Gastroesophageal sphincter (tissue), 4 donors: Measurements from ENCODE around the gene GDPD5. TPM values are rescaled to one million over a fixed set of nuclear protein-coding genes. Genes with fewer than 3 reads are reported as not detected.

Experiments used
- ATAC-seq: fragments of 150-250 bp; one replicate; pipeline ENCODE4 v1.9.1; 2016; ENCODE audit warnings: mild to moderate bottlenecking, moderate library complexity
- H3K27ac ChIP-seq, 4 donors: fragments of 200-600 bp; sonication (generic) in 3 of 4; 1 replicate in 3 of 4; 2 replicates in 1 of 4; pipeline ENCODE4 v1.5.1; 2016 to 2019
- H3K27me3 ChIP-seq: fragments of 200-600 bp; sonication (generic); one replicate; pipeline ENCODE4 v1.5.1; 2019
- H3K36me3 ChIP-seq, 2 donors: fragments of 200-600 bp; sonication (generic); one replicate each; pipeline ENCODE4 v1.5.1; 2019; ENCODE audit warnings: control low read depth in 1 of 2
- H3K4me1 ChIP-seq, 3 donors: fragments of 200-600 bp; sonication (generic); 1 replicate in 2 of 3; 2 replicates in 1 of 3; pipeline ENCODE4 v1.5.1; 2016 to 2019; ENCODE audit warnings: control low read depth in 2 of 3
- H3K4me3 ChIP-seq, 2 donors: fragments of 200-600 bp; sonication (generic); one replicate each; pipeline ENCODE4 v1.5.1; 2019; ENCODE audit warnings: mild to moderate bottlenecking in 1 of 2, moderate library complexity in 1 of 2
- H3K9me3 ChIP-seq, 3 donors: fragments of 200-600 bp; sonication (generic); one replicate each; pipeline ENCODE4 v1.5.1; 2017 to 2019; ENCODE audit warnings: control low read depth in 2 of 3
- CTCF ChIP-seq, 4 experiments: fragments of 200-600 bp in 2 of 4; fragments of 450-650 bp in 2 of 4; sonication (generic) in 1 of 4; IDR thresholded peaks; one replicate each; pipeline ENCODE4 v1.5.1; 2017 to 2019; ENCODE audit warnings: antibody characterized with exemption in 4 of 4, mild to moderate bottlenecking in 2 of 4, moderate library complexity in 2 of 4
- EP300 ChIP-seq: sonication (generic); formaldehyde crosslinking; IDR thresholded peaks from one replicate; pipeline ENCODE4 v1.6.1; 2017; ENCODE audit warnings: antibody characterized with exemption, mild to moderate bottlenecking
- POLR2A ChIP-seq, 2 donors: fragments of 450-650 bp; IDR thresholded peaks; one replicate each; pipeline ENCODE4 v1.6.1; 2017; ENCODE audit warnings: antibody characterized with exemption in 2 of 2, mild to moderate bottlenecking in 2 of 2, moderate library complexity in 1 of 2
- POLR2AphosphoS5 ChIP-seq: sonication (generic); formaldehyde crosslinking; IDR thresholded peaks from one replicate; pipeline ENCODE4 v1.6.1; 2017; ENCODE audit warnings: antibody characterized with exemption
- WGBS, 2 donors: methylation state at CpG; one replicate each; pipeline ENCODE4 v1.1.5; 2018; ENCODE audit warnings: low coverage in 1 of 2; 5-methylcytosine and 5-hydroxymethylcytosine counted together
- total RNA-seq, 4 donors: library from RNA; depleted of rRNA; stranded (reverse); fragments of >200 nt; gene quantifications; one replicate each; pipeline ENCODE4 v1.1.0, GENCODE V29; 2016

GDPD5 gene
- total RNA-seq, 4 donors from 2014 or later = 3.8 to 9.3 (median 6.4) TPM

DNA sequence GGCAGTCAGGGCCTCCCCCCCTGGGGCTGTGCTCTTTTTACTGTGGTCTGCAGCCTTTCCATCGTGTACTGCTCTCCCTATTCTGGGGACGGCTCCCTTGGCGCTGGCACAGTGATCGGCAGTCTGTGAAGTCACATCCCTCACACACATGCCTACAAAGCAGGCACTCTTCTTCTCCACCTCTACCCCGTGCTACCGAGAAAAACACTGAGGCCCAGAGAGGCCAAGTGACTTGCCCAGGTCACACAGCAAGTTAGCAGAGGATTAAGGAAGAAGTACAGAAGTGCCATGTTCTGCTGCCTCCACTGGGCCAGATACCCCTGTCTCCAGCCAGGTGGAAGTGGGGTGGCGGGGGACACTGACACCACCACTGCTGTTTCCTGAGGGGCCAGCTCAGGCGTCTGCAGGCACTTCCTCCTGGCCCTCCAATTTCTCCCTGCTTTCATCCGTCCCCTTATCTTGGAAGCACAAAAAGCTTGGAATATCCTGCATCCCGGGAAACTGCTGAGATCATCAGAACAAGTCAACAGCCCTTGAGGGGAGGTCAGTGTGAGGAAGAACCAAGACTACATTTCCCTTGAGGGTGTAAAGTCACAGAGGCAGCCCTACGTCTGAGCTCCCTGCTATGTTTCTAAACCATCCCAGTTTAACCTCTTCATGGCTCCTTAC, 62.5 kb downstream of the GDPD5 start:
- 61% methylated on average over 7 of the region's 11 CpGs; no CpG with 5 or more reads in 1 of the 2 donors for WGBS, 2 donors
- H3K27me3 ChIP-seq = no peaks in the 10 kb centered on the region
- no peaks in the 10 kb centered on the region for H3K36me3 ChIP-seq
- peaks cover 0 to 15% (median 0%) of the 10 kb centered on the region in 3 donors for H3K4me1 ChIP-seq
- H3K27ac ChIP-seq = no peak overlapping the region
- no peak overlapping the region for H3K4me3 ChIP-seq
- no peak for ATAC-seq
- H3K9me3 ChIP-seq = no peaks in the 10 kb centered on the region
- TF ChIP-seq POLR2AphosphoS5 = no peak
- TF ChIP-seq CTCF (IDR thresholded peaks at IDR 0.05) = no peak
- TF ChIP-seq POLR2A (IDR thresholded peaks at IDR 0.05) = no peak
- no peak for TF ChIP-seq EP300

DNA sequence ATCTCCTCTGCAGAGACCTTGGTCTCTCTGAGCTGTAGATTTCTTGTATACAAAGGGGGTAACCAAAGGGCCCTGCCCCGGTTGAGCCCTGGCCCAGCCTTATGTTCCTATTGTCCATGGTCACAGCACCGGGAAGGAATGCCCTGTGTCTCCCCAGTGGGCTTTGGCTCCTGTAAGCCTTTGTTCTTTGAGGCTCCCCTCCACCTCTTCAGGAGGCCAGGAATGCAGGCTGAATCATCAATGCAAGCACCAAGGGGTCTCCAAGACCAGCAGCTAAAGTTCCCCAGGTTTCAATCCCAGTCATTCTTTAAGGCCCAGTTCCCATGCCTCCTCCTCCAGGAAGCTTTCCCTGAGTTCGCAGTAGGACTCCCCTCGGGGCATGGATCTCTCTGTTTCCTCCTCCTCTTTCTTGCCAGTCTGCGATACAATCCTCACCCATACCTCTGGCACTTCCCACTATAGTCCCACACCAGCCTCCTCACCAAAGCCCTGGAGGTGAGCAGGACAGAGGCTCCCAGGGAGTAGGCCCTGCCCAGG, 63.6 kb downstream of the GDPD5 start:
- no peak for ATAC-seq
- no peaks in the 10 kb centered on the region for H3K27me3 ChIP-seq
- H3K27ac ChIP-seq = no peak overlapping the region
- 100% methylated on average over 2 of the region's 5 CpGs; no CpG with 5 or more reads in 1 of the 2 donors for WGBS, 2 donors
- H3K9me3 ChIP-seq = no peaks in the 10 kb centered on the region
- H3K36me3 ChIP-seq = no peaks in the 10 kb centered on the region
- peaks cover 0 to 11% (median 0%) of the 10 kb centered on the region in 3 donors for H3K4me1 ChIP-seq
- no peak for TF ChIP-seq EP300
- no peak for TF ChIP-seq CTCF (IDR thresholded peaks at IDR 0.05)
- TF ChIP-seq POLR2AphosphoS5 = no peak
- no peak overlapping the region for H3K4me3 ChIP-seq

GRCh38 chr11:75461151-75461550, 64.6 kb downstream of the GDPD5 start:
- no peak for ATAC-seq
- H3K27ac ChIP-seq = no peak overlapping the region
- 58 to 67% methylated on average over 2 of the region's 6 CpGs for WGBS, 2 donors
- H3K4me3 ChIP-seq = no peak overlapping the region
- no peaks in the 10 kb centered on the region for H3K27me3 ChIP-seq
- TF ChIP-seq POLR2AphosphoS5 (no peak), POLR2A (IDR thresholded peaks at IDR 0.05) (no peak), EP300 (no peak), CTCF (IDR thresholded peaks at IDR 0.05) (no peak)
- H3K4me1 ChIP-seq = peaks cover 0 to 4% (median 0%) of the 10 kb centered on the region in 3 donors
- H3K36me3 ChIP-seq = no peaks in the 10 kb centered on the region
- H3K9me3 ChIP-seq = no peaks in the 10 kb centered on the region

DNA sequence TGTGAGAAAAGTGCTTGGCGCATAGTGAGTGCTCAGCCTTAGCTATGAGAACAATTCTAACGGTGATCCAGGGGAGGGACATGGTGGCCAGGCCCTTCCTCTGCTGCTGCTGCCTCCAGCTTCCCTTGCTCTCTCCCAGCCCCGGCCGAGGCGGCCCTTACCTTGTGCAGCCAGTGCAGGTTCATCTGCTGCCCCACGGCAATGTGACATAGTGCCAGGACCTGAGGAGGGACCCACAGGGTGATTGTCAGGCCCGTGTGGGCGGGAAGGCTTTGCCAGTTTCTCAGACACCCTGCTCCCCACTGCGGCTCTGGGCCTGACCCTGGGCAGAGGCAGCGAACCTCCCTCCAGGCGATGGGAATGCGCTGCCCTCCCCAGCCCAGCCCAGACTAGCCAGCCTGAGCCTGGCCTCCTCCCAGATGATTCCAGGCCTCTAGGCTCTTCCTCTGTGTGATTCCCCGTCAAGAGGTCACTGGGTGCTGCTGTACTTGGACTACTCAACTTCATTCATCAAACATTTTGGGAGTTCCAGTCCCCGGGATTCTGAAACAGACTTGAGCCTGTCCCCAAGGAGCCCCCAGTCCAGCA, 69.1 kb downstream of the GDPD5 start:
- no peak overlapping the region for H3K27ac ChIP-seq

More for the DNA sequence above, 69.1 kb downstream of the GDPD5 start:
- no peak for ATAC-seq
- Histone ChIP-seq H3K9me3 (no peaks in the 10 kb centered on the region), H3K4me1 (no peaks in the 10 kb centered on the region), H3K4me3 (no peak overlapping the region), H3K27me3 (peaks cover 3% of the 10 kb centered on the region), H3K36me3 (no peaks in the 10 kb centered on the region)
- no peak for TF ChIP-seq POLR2AphosphoS5
- no peak for TF ChIP-seq POLR2A (IDR thresholded peaks at IDR 0.05)
- no peak for TF ChIP-seq CTCF (IDR thresholded peaks at IDR 0.05)
- no peak for TF ChIP-seq EP300
- WGBS, 2 donors = 60 to 75% methylated on average over 2 of the region's 14 CpGs
